ENCODE data around the gene SMIM36. TPM values are rescaled to one million over a fixed set of nuclear protein-coding genes. Genes with fewer than 3 reads are reported as not detected.
"Not testable (repeated sequence)": the region's sequence is repeated elsewhere in the genome, so short reads cannot be mapped to it uniquely, and the experiment has no call there.

Gene SMIM36
- total RNA-seq, 1 donor from 2014 or later = not detected

- no peaks in the 10 kb centered on the region for H3K27me3 ChIP-seq
- no peak overlapping the region for H3K27ac ChIP-seq
- no peak for DNase-seq (ENCODE audit: low spot score in 2 of 2)
- H3K4me3 ChIP-seq = no peak overlapping the region
- TF ChIP-seq CTCF (IDR thresholded peaks at IDR 0.05) = no peak
- no peaks in the 10 kb centered on the region for H3K36me3 ChIP-seq
- no peaks in the 10 kb centered on the region for H3K9me3 ChIP-seq
- H3K4me1 ChIP-seq = no peaks in the 10 kb centered on the region
- intact Hi-C loops (cut with DNase I) = no loop called here
These were observed 59.5 kb downstream of the SMIM36 start for GRCh38 chr17:55451758-55452138.

- H3K4me1 ChIP-seq = no peaks in the 10 kb centered on the region
- no peaks in the 10 kb centered on the region for H3K36me3 ChIP-seq
- no peaks in the 10 kb centered on the region for H3K27me3 ChIP-seq
- DNase-seq (ENCODE audit: low spot score in 2 of 2) = no peak
- intact Hi-C loops (cut with DNase I) = no loop called here
- no peak overlapping the region for H3K27ac ChIP-seq
- no peak for TF ChIP-seq CTCF (IDR thresholded peaks at IDR 0.05)
- H3K4me3 ChIP-seq = no peak overlapping the region
- no peaks in the 10 kb centered on the region for H3K9me3 ChIP-seq
These were observed 60.0 kb downstream of the SMIM36 start for GRCh38 chr17:55451203-55451641.

- no peaks in the 10 kb centered on the region for H3K4me1 ChIP-seq
- no peak overlapping the region for H3K4me3 ChIP-seq
- H3K27ac ChIP-seq = no peak overlapping the region
- no peak for DNase-seq (ENCODE audit: low spot score in 2 of 2)
- no peaks in the 10 kb centered on the region for H3K27me3 ChIP-seq
- H3K9me3 ChIP-seq = no peaks in the 10 kb centered on the region
- no peak for TF ChIP-seq CTCF (IDR thresholded peaks at IDR 0.05)
- H3K36me3 ChIP-seq = no peaks in the 10 kb centered on the region
- intact Hi-C loops (cut with DNase I) = no loop called here
These were observed 60.9 kb downstream of the SMIM36 start for GRCh38 chr17:55450232-55450825.

- intact Hi-C loops (cut with DNase I) = no loop called here
These were observed 62.6 kb downstream of the SMIM36 start for GRCh38 chr17:55448681-55449080.

GRCh38 chr17:55446581-55447205 is 64.6 kb downstream of the SMIM36 start:
- Histone ChIP-seq H3K4me3 (no peak overlapping the region), H3K36me3 (no peaks in the 10 kb centered on the region), H3K9me3 (no peaks in the 10 kb centered on the region), H3K27me3 (no peaks in the 10 kb centered on the region), H3K27ac (no peak overlapping the region), H3K4me1 (no peaks in the 10 kb centered on the region)
- no peak for DNase-seq (ENCODE audit: low spot score in 2 of 2)
- TF ChIP-seq CTCF (IDR thresholded peaks at IDR 0.05) = no peak
- intact Hi-C loops (cut with DNase I) = no loop called here

More at GRCh38 chr17:55448681-55449080, 62.6 kb downstream of the SMIM36 start:
- Histone ChIP-seq H3K27me3 (no peaks in the 10 kb centered on the region), H3K36me3 (no peaks in the 10 kb centered on the region), H3K4me1 (no peaks in the 10 kb centered on the region), H3K9me3 (no peaks in the 10 kb centered on the region), H3K27ac (no peak overlapping the region), H3K4me3 (no peak overlapping the region)
- DNase-seq (ENCODE audit: low spot score in 2 of 2) = no peak
- no peak for TF ChIP-seq CTCF (IDR thresholded peaks at IDR 0.05)

GRCh38 chr17:55446004-55446403 is 65.2 kb downstream of the SMIM36 start:
- H3K27me3 ChIP-seq; H3K4me3 ChIP-seq; intact Hi-C loops (cut with DNase I); H3K4me1 ChIP-seq; H3K36me3 ChIP-seq; H3K27ac ChIP-seq; DNase-seq (ENCODE audit: low spot score in 2 of 2); H3K9me3 ChIP-seq: not testable (repeated sequence)

Measured in ascending aorta (tissue), 2 donors.